Fibroblast of the aortic adventitia (primary cell): ENCODE measurements around the gene CARD10. TPM values are rescaled to one million over a fixed set of nuclear protein-coding genes. Genes with fewer than 3 reads are reported as not detected.

Experiments used
- DNase-seq: peaks from one replicate; pipeline ENCODE4 v3.0.0-alpha.2; 2010; ENCODE audit warnings: low read depth
- H3K4me3 ChIP-seq: 2 replicates; pipeline ENCODE4 v1.5.1; 2011; ENCODE audit warnings: low read depth, mild to moderate bottlenecking, control low read depth, low read length, moderate library complexity
- total RNA-seq: library from RNA; depleted of rRNA; stranded (reverse); fragments of >200 nt; gene quantifications from 2 replicates; pipeline ENCODE4 v1.2.3, GENCODE V29; 2012; ENCODE audit warnings: low replicate concordance
- TF ChIP-seq, protein P1 (sequence below): IDR thresholded peaks from 2 replicates; pipeline ENCODE4 v1.5.1; 2011; ENCODE audit warnings: mild to moderate bottlenecking, low read length, control low read depth, inconsistent platforms; ENCODE audit not compliant: insufficient read depth

CARD10 gene
- total RNA-seq, 1 donor = 13.1 TPM

DNA sequence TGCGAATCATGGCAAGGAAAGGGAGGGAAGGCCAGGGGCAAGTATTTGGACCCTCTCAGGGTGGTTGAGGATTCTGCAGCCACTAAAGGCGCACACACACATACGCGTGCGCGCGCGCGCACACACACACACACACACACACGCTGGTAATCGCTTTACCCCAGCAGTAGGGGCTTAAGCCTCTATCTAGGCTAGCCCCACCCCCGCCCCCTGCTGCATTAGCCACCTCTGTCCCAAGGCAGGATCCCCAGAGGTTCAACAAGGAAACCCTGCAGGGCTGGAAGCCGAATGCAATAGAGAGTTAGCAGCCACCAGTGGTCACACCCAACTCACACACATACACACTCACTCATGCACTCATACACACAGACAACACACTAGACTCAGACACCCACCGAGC, 63.3 kb downstream of the CARD10 start:
- DNase-seq = peak; percentile 21
- H3K4me3 ChIP-seq = no peak overlapping the region
- TF ChIP-seq, protein P1, sequence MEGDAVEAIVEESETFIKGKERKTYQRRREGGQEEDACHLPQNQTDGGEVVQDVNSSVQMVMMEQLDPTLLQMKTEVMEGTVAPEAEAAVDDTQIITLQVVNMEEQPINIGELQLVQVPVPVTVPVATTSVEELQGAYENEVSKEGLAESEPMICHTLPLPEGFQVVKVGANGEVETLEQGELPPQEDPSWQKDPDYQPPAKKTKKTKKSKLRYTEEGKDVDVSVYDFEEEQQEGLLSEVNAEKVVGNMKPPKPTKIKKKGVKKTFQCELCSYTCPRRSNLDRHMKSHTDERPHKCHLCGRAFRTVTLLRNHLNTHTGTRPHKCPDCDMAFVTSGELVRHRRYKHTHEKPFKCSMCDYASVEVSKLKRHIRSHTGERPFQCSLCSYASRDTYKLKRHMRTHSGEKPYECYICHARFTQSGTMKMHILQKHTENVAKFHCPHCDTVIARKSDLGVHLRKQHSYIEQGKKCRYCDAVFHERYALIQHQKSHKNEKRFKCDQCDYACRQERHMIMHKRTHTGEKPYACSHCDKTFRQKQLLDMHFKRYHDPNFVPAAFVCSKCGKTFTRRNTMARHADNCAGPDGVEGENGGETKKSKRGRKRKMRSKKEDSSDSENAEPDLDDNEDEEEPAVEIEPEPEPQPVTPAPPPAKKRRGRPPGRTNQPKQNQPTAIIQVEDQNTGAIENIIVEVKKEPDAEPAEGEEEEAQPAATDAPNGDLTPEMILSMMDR = no peak

DNA sequence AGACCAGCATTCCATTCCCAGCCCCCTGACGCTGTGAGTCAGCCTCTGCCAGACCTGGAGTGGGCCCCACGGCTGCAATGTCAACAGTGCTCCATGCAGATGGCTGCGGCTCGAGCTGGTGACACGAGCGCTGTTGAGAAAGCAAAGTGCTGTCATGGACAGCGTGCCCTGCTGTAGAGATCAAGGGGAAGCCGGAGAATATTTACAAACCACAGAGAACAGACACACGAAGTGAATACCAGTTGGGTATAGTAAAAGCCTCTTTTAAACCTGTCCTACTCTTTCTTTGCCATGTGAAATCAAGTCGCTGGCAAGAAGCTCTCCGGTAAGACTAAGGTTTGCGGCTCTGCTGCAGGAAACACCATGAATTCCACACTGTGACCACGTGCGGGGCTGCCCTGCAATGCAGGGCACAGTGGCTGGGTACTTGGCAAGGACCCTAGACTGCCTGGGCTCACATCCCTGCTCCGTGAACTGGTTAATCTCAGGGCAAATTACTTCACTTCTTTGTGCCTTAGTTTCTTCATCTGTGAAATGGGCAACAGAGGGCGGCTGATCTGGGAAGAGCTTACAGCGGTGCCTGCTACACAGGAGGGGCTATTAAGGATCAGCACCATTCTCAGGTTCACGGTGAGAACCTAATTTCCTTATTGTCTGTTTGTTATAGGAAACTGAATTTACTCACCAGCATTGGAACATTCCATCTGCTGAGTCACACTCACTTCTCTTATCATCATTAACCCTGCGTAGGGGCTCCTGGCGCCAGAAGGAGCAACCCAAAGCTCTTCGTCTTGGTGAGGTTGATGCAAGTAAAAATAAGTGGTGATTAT, 64.1 kb downstream of the CARD10 start:
- TF ChIP-seq, protein P1 = no peak
- no peak overlapping the region for H3K4me3 ChIP-seq
- peak; percentile 89 for DNase-seq

DNA sequence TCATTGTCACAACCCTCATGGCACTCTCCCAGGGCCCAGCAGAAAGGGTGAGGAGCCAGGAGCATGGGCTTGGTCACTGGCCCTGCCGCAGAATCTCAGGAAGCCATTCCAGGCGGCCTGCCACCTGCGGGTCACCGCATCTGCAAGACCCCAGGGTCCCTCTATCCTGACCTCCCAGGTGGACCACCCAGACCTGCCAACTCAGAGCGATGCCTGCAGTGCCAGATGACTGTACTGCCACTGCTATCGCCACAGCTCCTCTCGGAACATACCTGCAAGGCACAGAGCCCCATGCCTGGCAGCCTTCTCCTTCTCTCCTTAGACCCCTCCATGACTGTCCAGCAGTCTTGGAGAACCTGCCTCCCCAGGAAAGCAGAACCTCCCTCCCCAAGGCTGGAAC, 65.5 kb downstream of the CARD10 start:
- TF ChIP-seq, protein P1 = no peak
- H3K4me3 ChIP-seq = no peak overlapping the region
- no peak for DNase-seq

DNA sequence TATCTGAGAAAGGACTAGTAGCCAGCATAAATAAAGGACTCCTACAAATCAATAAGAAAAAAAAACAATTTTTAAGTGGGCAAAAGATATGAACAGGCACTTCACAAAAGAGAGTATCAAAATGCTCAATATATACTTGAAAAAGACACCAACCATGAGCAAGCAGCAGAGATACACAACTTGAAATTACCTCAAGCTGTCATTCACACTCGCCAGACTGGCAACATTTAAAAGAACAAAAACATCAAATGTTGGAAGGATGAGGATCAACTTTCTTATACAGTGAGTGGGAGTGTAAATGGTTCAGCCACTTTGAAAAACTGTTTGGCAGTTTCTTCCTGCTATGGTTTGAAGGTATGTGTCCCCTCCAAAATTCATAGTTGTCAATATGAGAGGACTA, 68.0 kb downstream of the CARD10 start:
- TF ChIP-seq, protein P1 = no peak
- DNase-seq = no peak
- H3K4me3 ChIP-seq = no peak overlapping the region

DNA sequence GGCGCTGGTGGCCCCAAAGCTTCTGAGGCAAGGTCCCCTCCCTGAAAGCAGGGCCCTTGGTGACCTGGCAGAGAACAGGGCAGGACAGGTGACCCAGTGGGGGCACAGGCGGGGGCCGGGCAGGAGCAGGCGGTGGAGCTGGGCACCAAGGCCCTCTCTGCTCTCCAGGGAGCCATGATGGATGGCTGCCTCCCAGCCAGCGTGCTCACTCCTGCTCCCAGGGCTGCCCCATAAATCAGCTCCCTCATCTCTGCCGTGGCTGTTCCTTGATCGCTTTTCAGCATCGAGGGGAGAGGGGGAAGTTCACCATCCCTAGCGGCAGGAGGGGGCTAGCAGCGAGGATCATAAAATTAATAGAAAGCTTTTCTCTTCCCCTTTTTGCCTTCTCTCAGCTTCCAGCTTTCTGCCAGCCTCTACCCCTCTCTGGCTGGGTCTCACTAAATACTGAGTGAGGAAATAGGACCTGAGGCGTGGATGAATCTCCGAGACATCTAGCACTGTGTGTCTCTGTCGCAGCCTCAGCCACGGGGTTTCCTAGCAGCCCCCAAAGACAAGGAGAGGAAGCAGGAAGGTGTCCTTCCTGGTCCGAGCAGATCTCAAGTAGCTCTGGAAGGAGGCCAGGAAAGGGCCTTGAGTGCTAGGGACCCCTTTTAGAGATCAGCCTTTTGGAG, 69.7 kb downstream of the CARD10 start:
- no peak overlapping the region for H3K4me3 ChIP-seq
- DNase-seq = no peak
- TF ChIP-seq, protein P1 = no peak

DNA sequence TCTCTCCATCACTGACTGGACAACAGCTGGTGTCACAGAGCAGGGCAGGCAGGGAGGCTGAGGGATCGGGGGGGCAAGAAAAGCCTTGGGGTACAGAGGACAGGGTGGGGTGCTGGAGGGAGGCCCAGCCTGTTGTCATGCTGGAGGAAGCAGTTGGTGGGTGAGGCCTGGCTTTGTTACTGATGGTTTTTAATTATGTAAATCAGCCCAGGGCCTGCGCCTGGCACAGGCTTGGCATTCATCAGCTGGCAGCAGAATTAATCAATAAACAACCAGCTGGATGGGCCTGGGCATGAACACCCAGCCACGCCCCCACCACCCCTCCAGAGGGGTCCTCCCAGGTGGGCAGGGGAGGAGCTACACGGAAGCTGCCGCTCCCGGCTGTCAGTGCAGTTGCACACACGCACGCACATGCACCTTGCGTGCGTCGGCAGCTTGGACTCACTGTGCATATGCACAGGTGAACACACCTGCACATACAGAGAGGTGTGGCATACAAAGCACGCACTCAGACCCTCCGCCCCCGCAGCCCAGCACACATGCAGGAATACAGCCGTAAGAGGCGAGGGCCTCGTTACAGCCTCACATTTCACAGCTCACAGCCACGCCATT, 70.6 kb downstream of the CARD10 start:
- no peak overlapping the region for H3K4me3 ChIP-seq
- TF ChIP-seq, protein P1 = no peak
- DNase-seq = no peak
